ENCODE results near the gene URB1.

DNA sequence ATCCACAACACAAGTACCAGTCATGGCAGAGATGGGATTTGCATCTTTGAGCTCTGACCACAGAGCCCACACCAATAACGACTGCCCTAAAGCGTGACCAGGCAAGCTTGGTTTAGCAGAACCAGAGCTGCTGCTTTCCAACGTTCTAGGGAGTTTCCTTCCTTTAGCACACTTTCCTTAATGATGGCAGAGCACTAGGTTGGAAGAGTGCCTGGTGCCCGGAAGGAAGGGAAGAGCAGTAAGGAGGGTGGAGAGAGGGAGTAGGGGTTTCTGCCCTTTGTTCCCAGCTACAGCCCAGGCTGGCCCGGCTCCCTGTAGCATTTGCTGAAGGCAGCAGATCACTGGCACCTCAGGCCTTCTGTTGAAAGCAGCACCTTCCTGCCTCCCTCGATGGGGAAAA, 13.6 kb upstream of the URB1 start:
- TF ChIP-seq, protein P1, sequence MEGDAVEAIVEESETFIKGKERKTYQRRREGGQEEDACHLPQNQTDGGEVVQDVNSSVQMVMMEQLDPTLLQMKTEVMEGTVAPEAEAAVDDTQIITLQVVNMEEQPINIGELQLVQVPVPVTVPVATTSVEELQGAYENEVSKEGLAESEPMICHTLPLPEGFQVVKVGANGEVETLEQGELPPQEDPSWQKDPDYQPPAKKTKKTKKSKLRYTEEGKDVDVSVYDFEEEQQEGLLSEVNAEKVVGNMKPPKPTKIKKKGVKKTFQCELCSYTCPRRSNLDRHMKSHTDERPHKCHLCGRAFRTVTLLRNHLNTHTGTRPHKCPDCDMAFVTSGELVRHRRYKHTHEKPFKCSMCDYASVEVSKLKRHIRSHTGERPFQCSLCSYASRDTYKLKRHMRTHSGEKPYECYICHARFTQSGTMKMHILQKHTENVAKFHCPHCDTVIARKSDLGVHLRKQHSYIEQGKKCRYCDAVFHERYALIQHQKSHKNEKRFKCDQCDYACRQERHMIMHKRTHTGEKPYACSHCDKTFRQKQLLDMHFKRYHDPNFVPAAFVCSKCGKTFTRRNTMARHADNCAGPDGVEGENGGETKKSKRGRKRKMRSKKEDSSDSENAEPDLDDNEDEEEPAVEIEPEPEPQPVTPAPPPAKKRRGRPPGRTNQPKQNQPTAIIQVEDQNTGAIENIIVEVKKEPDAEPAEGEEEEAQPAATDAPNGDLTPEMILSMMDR (IDR thresholded peaks at IDR 0.05 in 4 of 5, conservative IDR thresholded peaks at IDR 0.05 in 1 of 5) = no peak
- TF ChIP-seq POLR2A (IDR thresholded peaks at IDR 0.05) = no peak

Data from gastrocnemius medialis (tissue), 4 donors.